CD14-positive monocyte (primary cell): ENCODE measurements around the gene WIZ. TPM values are rescaled to one million over a fixed set of nuclear protein-coding genes. Genes with fewer than 3 reads are reported as not detected.

Experiments used
- DNase-seq, 3 donors: peaks; one replicate each; pipeline ENCODE4 v3.0.0-alpha.2; 2011 to 2022
- H2AFZ ChIP-seq: 2 replicates; pipeline ENCODE4 v1.6.0; 2012; ENCODE audit warnings: mild to moderate bottlenecking, low read depth, low read length, inconsistent platforms; ENCODE audit not compliant: insufficient read depth, poor library complexity, severe bottlenecking
- H3K27ac ChIP-seq, 2 donors: 1 replicate in 1 of 2; 2 replicates in 1 of 2; pipeline ENCODE4 v1.5.1; 2012 to 2013; ENCODE audit warnings: low read length in 2 of 2, control low read depth in 1 of 2, inconsistent platforms in 1 of 2, low read depth in 1 of 2, mild to moderate bottlenecking in 1 of 2
- H3K27me3 ChIP-seq, 2 donors: one replicate each; pipeline versions ENCODE4 v1.6.0 to v1.6.1; 2011 to 2013; ENCODE audit warnings: low read length in 2 of 2; ENCODE audit not compliant: control insufficient read depth in 2 of 2, insufficient read depth in 2 of 2
- H3K36me3 ChIP-seq, 2 donors: replicated peaks in 1 of 2; 1 replicate in 1 of 2; 2 replicates in 1 of 2; pipeline versions ENCODE4 v1.5.1 to v1.6.1; 2012 to 2013; ENCODE audit warnings: low read length in 2 of 2, control low read depth in 1 of 2, inconsistent platforms in 1 of 2, mild to moderate bottlenecking in 1 of 2; ENCODE audit not compliant: insufficient read depth in 2 of 2, control insufficient read depth in 1 of 2
- H3K4me1 ChIP-seq, 2 donors: 1 replicate in 1 of 2; 2 replicates in 1 of 2; pipeline versions ENCODE4 v1.5.1 to v1.6.1; 2012 to 2013; ENCODE audit warnings: low read length in 2 of 2, control low read depth in 1 of 2, inconsistent platforms in 1 of 2, mild to moderate bottlenecking in 1 of 2, moderate library complexity in 1 of 2; ENCODE audit not compliant: insufficient read depth in 2 of 2, control insufficient read depth in 1 of 2
- H3K4me2 ChIP-seq: replicated peaks from 2 replicates; pipeline ENCODE3; 2012; ENCODE audit warnings: low read length, moderate library complexity, mild to moderate bottlenecking; ENCODE audit not compliant: poor library complexity, severe bottlenecking; ENCODE audit errors: extremely low read depth
- H3K4me3 ChIP-seq, 3 experiments: fragments of 200-600 bp in 1 of 3; sonication (generic) in 1 of 3; replicated peaks in 1 of 3; 1 replicate in 2 of 3; 2 replicates in 1 of 3; pipeline ENCODE4 v1.5.1; 2011 to 2013; ENCODE audit warnings: low read length in 3 of 3, mild to moderate bottlenecking in 3 of 3, control low read depth in 2 of 3, low read depth in 2 of 3, inconsistent platforms in 1 of 3, moderate library complexity in 1 of 3
- H3K79me2 ChIP-seq: 2 replicates; pipeline ENCODE4 v1.6.0; 2012; ENCODE audit warnings: mild to moderate bottlenecking, control low read depth, inconsistent platforms, low read length, moderate library complexity; ENCODE audit not compliant: insufficient read depth
- H3K9ac ChIP-seq: 2 replicates; pipeline ENCODE4 v1.6.0; 2017; ENCODE audit warnings: low read length, mild to moderate bottlenecking; ENCODE audit not compliant: insufficient read depth, poor library complexity, severe bottlenecking
- H3K9me3 ChIP-seq, 2 donors: replicated peaks in 1 of 2; 1 replicate in 1 of 2; 2 replicates in 1 of 2; pipeline versions ENCODE4 v1.5.1 to v1.6.1; 2012 to 2013; ENCODE audit warnings: low read length in 2 of 2, control low read depth in 1 of 2; ENCODE audit not compliant: control insufficient read depth in 1 of 2, insufficient read depth in 1 of 2
- H4K20me1 ChIP-seq: 2 replicates; pipeline ENCODE4 v1.6.0; 2012; ENCODE audit warnings: mild to moderate bottlenecking, low read length, control low read depth, moderate library complexity; ENCODE audit not compliant: insufficient read depth
- H3K27ac Mint-ChIP-seq, 7 donors: one replicate each; pipeline ENCODE4 v1.8.0; 2020; ENCODE audit warnings: mild to moderate bottlenecking in 7 of 7, mixed read lengths in 7 of 7, moderate library complexity in 6 of 7, inconsistent platforms in 2 of 7
- H3K27me3 Mint-ChIP-seq, 3 donors: one replicate each; pipeline ENCODE4 v1.8.0; 2021 to 2022; ENCODE audit warnings: low read depth in 3 of 3, mild to moderate bottlenecking in 3 of 3, mixed read lengths in 3 of 3, moderate library complexity in 3 of 3, inconsistent platforms in 1 of 3
- H3K36me3 Mint-ChIP-seq, 2 donors: one replicate each; pipeline ENCODE4 v1.8.0; 2020; ENCODE audit warnings: mixed read lengths in 2 of 2, inconsistent platforms in 1 of 2, mild to moderate bottlenecking in 1 of 2
- H3K4me1 Mint-ChIP-seq: one replicate; pipeline ENCODE4 v1.8.0; 2020; ENCODE audit warnings: mild to moderate bottlenecking, mixed read lengths
- H3K4me3 Mint-ChIP-seq, 2 donors: one replicate each; pipeline ENCODE4 v1.8.0; 2020; ENCODE audit warnings: mild to moderate bottlenecking in 2 of 2, mixed read lengths in 2 of 2, moderate library complexity in 1 of 2
- H3K9me3 Mint-ChIP-seq, 7 donors: one replicate each; pipeline ENCODE4 v1.8.0; 2020 to 2022; ENCODE audit warnings: mixed read lengths in 7 of 7, mild to moderate bottlenecking in 6 of 7, moderate library complexity in 6 of 7, inconsistent platforms in 2 of 7
- WGBS: methylation state at CpG from one replicate; pipeline ENCODE4 v1.1.5; 2013; ENCODE audit warnings: missing lambda C conversion rate; ENCODE audit not compliant: insufficient coverage; 5-methylcytosine and 5-hydroxymethylcytosine counted together
- intact Hi-C, 2 donors: fragments of 100-400 bp; cut with micrococcal nuclease; formaldehyde crosslinking; loops; one replicate each; pipeline versions ENCODE4 v1.15.0 to v1.15.1; 2023
- polyA plus RNA-seq, 3 donors: library from polyadenylated mRNA; depleted of rRNA in 1 of 3; unstranded in 2 of 3; stranded (reverse) in 1 of 3; fragments of 300-500 nt in 2 of 3; fragments of >200 nt in 1 of 3; fragmentation: Illumina TruSeq in 2 of 3; gene quantifications; 1 replicate in 2 of 3; 2 replicates in 1 of 3; pipeline ENCODE4 v1.2.3, GENCODE V29; 2012 to 2021
- TF ChIP-seq, protein P1 (sequence below): fragments of 200-600 bp; IDR thresholded peaks from one replicate; pipeline ENCODE4 v1.8.0; 2022; ENCODE audit warnings: antibody characterized with exemption, mild to moderate bottlenecking

The WIZ gene
- polyA plus RNA-seq, 3 donors, result 0.47 to 13.7 (median 0.51) TPM

DNA sequence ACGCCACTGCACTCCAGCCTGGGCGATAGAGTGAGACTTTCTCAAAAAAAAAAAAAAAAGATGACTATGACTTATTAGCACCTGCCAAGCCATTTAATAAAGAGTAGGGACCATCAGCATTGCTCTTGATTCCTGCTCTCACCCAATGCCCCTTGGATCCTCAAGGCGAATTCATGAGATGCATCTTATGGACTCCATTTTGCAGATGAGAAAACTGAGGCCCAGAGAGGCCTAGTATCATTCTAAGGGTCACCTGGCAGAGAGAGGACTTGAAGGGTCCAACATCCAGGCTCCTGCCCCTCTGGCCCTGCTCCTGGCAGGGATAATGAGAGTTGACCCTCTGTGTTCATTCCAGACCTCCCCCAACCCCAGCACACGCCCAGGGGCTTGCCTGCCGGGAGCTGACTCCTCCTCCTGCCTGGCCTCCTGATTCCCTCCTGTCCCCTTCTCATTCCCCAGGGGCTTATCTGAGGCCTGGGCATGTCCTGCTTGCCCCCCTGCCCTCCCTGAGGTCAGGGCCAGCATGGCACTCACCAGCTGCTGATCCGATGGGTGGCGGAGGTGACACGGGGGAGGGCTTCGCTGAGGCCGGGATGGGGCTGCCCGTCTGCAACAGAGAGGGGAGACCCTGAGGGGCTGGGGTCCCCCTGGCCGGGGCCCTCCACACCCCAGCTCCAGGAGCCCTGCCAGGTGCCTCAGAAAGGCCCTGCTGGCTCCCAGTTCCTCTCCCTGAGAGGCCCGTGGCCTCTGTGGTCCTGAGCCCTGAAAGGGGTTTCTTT, 7.4 kb downstream of the WIZ start:
- H3K36me3 ChIP-seq, result no peaks in the 10 kb centered on the region
- H3K36me3 Mint-ChIP-seq, result peaks cover 0 to 2% of the 10 kb centered on the region in 2 donors

DNA sequence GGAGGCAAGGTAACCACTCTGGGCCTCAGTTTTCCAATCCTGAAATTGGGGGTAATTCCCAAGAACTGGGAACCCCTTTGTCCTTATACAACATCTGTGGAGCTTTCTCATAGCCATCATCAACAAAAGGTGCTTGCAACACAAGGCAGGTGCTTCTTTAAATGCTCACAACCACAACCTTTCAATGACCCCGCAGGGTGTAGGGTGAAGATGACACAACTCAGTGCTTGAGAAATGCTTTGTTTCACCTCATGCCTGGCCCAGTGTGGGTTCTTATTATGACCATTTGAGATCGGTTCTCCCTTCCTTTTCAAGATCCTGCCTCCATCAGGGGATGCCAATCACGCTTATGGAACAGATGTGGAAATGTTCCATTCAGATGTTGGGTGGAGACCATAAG, 8.4 kb downstream of the WIZ start:
- intact Hi-C loops, result no loop called here
- H3K4me3 Mint-ChIP-seq, result no peak overlapping the region
- no CpG with 5 or more reads among the region's 3 CpGs for WGBS

More for the DNA sequence above, 7.4 kb downstream of the WIZ start:
- Mint-ChIP-seq H3K27ac (no peak overlapping the region), H3K4me3 (no peak overlapping the region), H3K27me3 (peaks cover 0 to 5% (median 3%) of the 10 kb centered on the region in 3 donors), H3K4me1 (no peaks in the 10 kb centered on the region), H3K9me3 (no peaks in the 10 kb centered on the region)
- Histone ChIP-seq H3K4me1 (no peaks in the 10 kb centered on the region), H3K9me3 (no peaks in the 10 kb centered on the region), H3K79me2 (no peaks in the 10 kb centered on the region), H2AFZ (no peak overlapping the region), H3K4me2 (no peak overlapping the region), H4K20me1 (no peaks in the 10 kb centered on the region), H3K27me3 (no peaks in the 10 kb centered on the region), H3K9ac (no peak overlapping the region), H3K4me3 (no peak overlapping the region), H3K27ac (no peak overlapping the region)
- 92% methylated on average over 9 of the region's 13 CpGs for WGBS
- DNase-seq, result no peak
- TF ChIP-seq, protein P1, sequence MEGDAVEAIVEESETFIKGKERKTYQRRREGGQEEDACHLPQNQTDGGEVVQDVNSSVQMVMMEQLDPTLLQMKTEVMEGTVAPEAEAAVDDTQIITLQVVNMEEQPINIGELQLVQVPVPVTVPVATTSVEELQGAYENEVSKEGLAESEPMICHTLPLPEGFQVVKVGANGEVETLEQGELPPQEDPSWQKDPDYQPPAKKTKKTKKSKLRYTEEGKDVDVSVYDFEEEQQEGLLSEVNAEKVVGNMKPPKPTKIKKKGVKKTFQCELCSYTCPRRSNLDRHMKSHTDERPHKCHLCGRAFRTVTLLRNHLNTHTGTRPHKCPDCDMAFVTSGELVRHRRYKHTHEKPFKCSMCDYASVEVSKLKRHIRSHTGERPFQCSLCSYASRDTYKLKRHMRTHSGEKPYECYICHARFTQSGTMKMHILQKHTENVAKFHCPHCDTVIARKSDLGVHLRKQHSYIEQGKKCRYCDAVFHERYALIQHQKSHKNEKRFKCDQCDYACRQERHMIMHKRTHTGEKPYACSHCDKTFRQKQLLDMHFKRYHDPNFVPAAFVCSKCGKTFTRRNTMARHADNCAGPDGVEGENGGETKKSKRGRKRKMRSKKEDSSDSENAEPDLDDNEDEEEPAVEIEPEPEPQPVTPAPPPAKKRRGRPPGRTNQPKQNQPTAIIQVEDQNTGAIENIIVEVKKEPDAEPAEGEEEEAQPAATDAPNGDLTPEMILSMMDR, result no peak
- intact Hi-C loops, result no loop called here

More for the DNA sequence above, 8.4 kb downstream of the WIZ start:
- no peak for DNase-seq
- no peak overlapping the region for H2AFZ ChIP-seq
- no peak overlapping the region for H3K4me2 ChIP-seq
- Mint-ChIP-seq H3K27me3 (peaks cover 0 to 5% (median 3%) of the 10 kb centered on the region in 3 donors), H3K27ac (no peak overlapping the region), H3K36me3 (no peaks in the 10 kb centered on the region), H3K9me3 (no peaks in the 10 kb centered on the region), H3K4me1 (no peaks in the 10 kb centered on the region)
- H3K27me3 ChIP-seq, result no peaks in the 10 kb centered on the region
- no peak overlapping the region for H3K4me3 ChIP-seq
- H3K4me1 ChIP-seq, result no peaks in the 10 kb centered on the region
- TF ChIP-seq, protein P1, result no peak
- H3K27ac ChIP-seq, result no peak overlapping the region
- H3K79me2 ChIP-seq, result no peaks in the 10 kb centered on the region
- H3K36me3 ChIP-seq, result no peaks in the 10 kb centered on the region
- H3K9ac ChIP-seq, result no peak overlapping the region
- no peaks in the 10 kb centered on the region for H4K20me1 ChIP-seq
- no peaks in the 10 kb centered on the region for H3K9me3 ChIP-seq
